Tibial nerve (tissue), 4 donors: ENCODE measurements around the gene PRRG4. TPM values are rescaled to one million over a fixed set of nuclear protein-coding genes. Genes with fewer than 3 reads are reported as not detected.

Experiments used
- DNase-seq, 2 donors: peaks; one replicate each; pipeline ENCODE4 v3.0.0-alpha.2; 2019; ENCODE audit warnings: low spot score in 2 of 2
- H3K27ac ChIP-seq, 4 donors: fragments of 200-600 bp; sonication (generic) in 3 of 4; one replicate each; pipeline ENCODE4 v1.5.1; 2017 to 2019; ENCODE audit warnings: mild to moderate bottlenecking in 1 of 4
- H3K27me3 ChIP-seq, 2 donors: fragments of 200-600 bp; sonication (generic) in 1 of 2; one replicate each; pipeline versions ENCODE4 v1.5.1 to v1.6.0; 2017 to 2019
- H3K36me3 ChIP-seq, 3 donors: fragments of 200-600 bp; sonication (generic); one replicate each; pipeline ENCODE4 v1.5.1; 2018 to 2019
- H3K4me1 ChIP-seq, 4 donors: fragments of 200-600 bp; sonication (generic) in 3 of 4; one replicate each; pipeline ENCODE4 v1.5.1; 2017 to 2019
- H3K4me3 ChIP-seq, 4 donors: fragments of 200-600 bp; sonication (generic) in 3 of 4; one replicate each; pipeline ENCODE4 v1.5.1; 2017 to 2019; ENCODE audit warnings: mild to moderate bottlenecking in 1 of 4, moderate library complexity in 1 of 4
- H3K9me3 ChIP-seq, 4 donors: fragments of 200-600 bp; sonication (generic) in 3 of 4; one replicate each; pipeline ENCODE4 v1.5.1; 2017 to 2019
- EP300 ChIP-seq, 2 donors: sonication (generic); formaldehyde crosslinking; IDR thresholded peaks; one replicate each; pipeline ENCODE4 v1.6.1; 2017; ENCODE audit warnings: antibody characterized with exemption in 2 of 2, mild to moderate bottlenecking in 1 of 2
- POLR2A ChIP-seq, 2 donors: fragments of 450-650 bp; IDR thresholded peaks; one replicate each; pipeline ENCODE4 v1.6.1; 2017; ENCODE audit warnings: antibody characterized with exemption in 2 of 2, mild to moderate bottlenecking in 2 of 2, moderate library complexity in 2 of 2
- WGBS, 2 donors: methylation state at CpG; one replicate each; pipeline ENCODE4 v1.1.5; 2018; 5-methylcytosine and 5-hydroxymethylcytosine counted together
- total RNA-seq, 4 donors: library from RNA; depleted of rRNA; stranded (reverse); fragments of >200 nt; gene quantifications; one replicate each; pipeline ENCODE4 v1.1.0, GENCODE V29; 2016
- TF ChIP-seq, protein P1 (sequence below), 5 experiments: fragments of 200-600 bp in 3 of 5; fragments of 450-650 bp in 2 of 5; sonication (generic) in 3 of 5; IDR thresholded peaks; one replicate each; pipeline ENCODE4 v1.5.1; 2016 to 2019; ENCODE audit warnings: antibody characterized with exemption in 5 of 5, mild to moderate bottlenecking in 3 of 5, moderate library complexity in 2 of 5

Gene PRRG4
- total RNA-seq, 4 donors from 2014 or later = 15.0 to 30.8 (median 28.3) TPM

DNA sequence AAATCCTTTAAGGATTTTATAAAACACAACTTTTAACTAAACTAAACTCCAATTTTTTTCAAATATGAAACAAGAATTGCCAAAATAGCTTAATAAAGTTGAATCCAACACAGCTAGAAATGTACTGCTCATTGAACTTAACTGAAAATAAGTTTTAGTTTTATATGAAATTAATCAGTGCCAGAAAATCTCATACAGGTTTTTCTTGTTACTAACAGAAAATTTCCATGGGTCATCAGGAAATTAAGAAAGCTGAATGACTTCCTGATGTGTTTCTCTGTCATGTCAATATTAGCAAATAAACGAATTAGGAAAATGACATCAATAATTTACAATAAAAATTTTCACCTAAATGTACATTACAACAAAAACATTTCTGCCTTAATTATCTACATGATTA is 38.8 kb upstream of the PRRG4 start:
- Histone ChIP-seq H3K4me1 (peaks cover 0 to 9% (median 0%) of the 10 kb centered on the region in 4 donors), H3K36me3 (no peaks in the 10 kb centered on the region), H3K4me3 (no peak overlapping the region), H3K27me3 (no peaks in the 10 kb centered on the region), H3K27ac (no peak overlapping the region), H3K9me3 (no peaks in the 10 kb centered on the region)
- DNase-seq = no peak
- 62 to 68% methylated on average over 1 of the region's 1 CpG for WGBS, 2 donors
- TF ChIP-seq, protein P1, sequence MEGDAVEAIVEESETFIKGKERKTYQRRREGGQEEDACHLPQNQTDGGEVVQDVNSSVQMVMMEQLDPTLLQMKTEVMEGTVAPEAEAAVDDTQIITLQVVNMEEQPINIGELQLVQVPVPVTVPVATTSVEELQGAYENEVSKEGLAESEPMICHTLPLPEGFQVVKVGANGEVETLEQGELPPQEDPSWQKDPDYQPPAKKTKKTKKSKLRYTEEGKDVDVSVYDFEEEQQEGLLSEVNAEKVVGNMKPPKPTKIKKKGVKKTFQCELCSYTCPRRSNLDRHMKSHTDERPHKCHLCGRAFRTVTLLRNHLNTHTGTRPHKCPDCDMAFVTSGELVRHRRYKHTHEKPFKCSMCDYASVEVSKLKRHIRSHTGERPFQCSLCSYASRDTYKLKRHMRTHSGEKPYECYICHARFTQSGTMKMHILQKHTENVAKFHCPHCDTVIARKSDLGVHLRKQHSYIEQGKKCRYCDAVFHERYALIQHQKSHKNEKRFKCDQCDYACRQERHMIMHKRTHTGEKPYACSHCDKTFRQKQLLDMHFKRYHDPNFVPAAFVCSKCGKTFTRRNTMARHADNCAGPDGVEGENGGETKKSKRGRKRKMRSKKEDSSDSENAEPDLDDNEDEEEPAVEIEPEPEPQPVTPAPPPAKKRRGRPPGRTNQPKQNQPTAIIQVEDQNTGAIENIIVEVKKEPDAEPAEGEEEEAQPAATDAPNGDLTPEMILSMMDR (IDR thresholded peaks at IDR 0.05) = no peak
- TF ChIP-seq EP300 (IDR thresholded peaks at IDR 0.05) (no peak), POLR2A (IDR thresholded peaks at IDR 0.05) (no peak)

DNA sequence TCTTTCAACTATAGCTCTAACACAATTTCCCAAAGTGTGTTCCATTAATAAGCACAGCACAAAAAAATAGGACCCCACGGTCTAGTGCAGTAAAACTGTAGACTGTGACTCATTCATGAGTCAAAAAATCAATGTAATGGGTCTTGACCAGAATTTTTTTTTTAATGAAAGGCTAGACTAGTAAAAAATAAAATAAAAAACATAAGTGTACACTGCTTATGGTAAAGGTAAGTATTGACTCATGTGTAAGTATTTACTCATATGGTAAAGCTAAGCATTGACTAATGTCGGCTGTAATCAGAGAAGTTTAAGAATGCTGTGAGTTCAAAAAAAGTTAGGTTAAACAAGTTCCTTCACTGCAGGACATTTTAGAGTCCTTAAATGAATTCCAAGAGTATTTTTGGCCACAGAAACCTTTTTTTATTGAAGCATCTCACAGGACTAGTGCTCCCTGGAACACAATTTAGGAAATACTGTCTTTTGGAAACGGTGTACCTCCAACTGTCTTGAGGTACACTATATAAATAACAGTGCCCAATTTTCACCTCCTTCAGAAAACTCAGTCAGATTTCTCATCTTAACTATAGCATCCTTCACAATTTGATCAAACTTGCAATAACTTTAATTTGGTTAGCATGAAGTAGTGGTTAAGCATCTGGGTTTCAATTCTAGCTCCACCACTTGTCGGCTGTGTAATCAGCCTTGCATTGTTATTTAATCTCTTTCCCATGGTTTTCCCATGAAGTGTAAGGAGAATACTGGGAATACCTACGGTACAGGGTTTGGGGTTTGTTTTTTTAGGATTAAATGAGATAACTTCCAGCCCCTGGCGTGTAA is 37.4 kb upstream of the PRRG4 start:
- DNase-seq = no peak
- 30% methylated on average over 6 of the region's 6 CpGs for WGBS, 2 donors
- TF ChIP-seq EP300 (IDR thresholded peaks at IDR 0.05) (no peak), POLR2A (IDR thresholded peaks at IDR 0.05) (no peak)
- TF ChIP-seq, protein P1 (IDR thresholded peaks at IDR 0.05) = no peak
- Histone ChIP-seq H3K9me3 (no peaks in the 10 kb centered on the region), H3K4me3 (peak overlapping the region in 2 of 4 donors; percentile 4 to 35), H3K36me3 (no peaks in the 10 kb centered on the region), H3K4me1 (peaks cover 0 to 9% (median 0%) of the 10 kb centered on the region in 4 donors), H3K27ac (no peak overlapping the region), H3K27me3 (no peaks in the 10 kb centered on the region)

DNA sequence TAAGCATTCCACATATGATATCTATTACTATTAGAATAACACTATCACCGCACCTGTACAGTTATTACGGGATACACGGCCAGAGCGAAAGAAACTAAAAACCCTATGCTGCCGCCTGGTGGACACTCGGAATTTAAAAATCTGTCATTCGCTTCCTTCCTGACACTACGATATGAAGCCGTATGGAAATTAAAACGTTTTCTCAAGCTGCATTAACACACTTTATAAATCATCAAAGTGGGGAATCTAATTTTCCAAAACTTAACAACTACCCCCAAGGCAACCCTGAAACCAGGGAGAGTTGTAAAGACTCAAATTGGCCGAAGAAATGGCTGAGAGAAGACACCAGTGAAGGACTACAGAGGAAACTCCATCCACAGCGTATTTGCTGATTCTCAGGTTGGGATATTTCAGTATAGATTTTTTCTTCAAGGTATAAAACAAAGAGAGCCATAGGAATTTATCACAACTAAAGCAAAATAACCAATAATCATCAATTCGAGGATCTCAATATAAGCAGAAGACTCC is 36.7 kb upstream of the PRRG4 start:
- peaks cover 0 to 9% (median 0%) of the 10 kb centered on the region in 4 donors for H3K4me1 ChIP-seq
- DNase-seq = peak; percentile 37 to 60
- no peak overlapping the region for H3K27ac ChIP-seq
- no peaks in the 10 kb centered on the region for H3K27me3 ChIP-seq
- H3K9me3 ChIP-seq = no peaks in the 10 kb centered on the region
- H3K4me3 ChIP-seq = peak overlapping the region in 2 of 4 donors; percentile 4 to 35
- no peaks in the 10 kb centered on the region for H3K36me3 ChIP-seq
- 17 to 20% methylated on average over 13 of the region's 13 CpGs for WGBS, 2 donors
- no peak for TF ChIP-seq EP300 (IDR thresholded peaks at IDR 0.05)
- TF ChIP-seq, protein P1 (IDR thresholded peaks at IDR 0.05) = peak; percentile 54 to 78 (median 68)
- TF ChIP-seq POLR2A (IDR thresholded peaks at IDR 0.05) = no peak

DNA sequence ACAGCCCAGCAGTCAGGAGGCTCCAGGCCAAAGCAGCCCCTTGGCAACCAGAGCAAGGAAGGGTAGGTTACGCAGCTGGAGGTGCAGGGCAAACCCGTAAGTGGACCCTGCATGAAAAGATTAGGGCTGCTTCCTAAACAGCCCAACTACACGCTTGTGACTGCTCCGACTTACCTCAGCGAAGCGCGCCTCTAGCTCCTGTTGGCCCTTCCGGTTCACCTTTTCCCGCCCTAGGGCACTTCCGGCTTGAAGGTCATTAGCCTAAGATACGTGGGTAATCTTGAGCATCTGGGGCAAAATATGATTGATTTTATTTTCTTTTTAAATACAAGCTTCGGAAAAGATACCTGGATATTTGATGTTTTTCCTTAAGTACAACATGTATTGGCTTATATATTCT is 35.3 kb upstream of the PRRG4 start, which contains the start of gene CCDC73:
Gene CCDC73, minus strand, starts transcription at position 224 of the 400 bp plus-strand sequence. CDS start 34,419 bp downstream, outside the sequence.
- no peaks in the 10 kb centered on the region for H3K27me3 ChIP-seq
- peaks cover 0 to 9% (median 0%) of the 10 kb centered on the region in 4 donors for H3K4me1 ChIP-seq
- H3K36me3 ChIP-seq = no peaks in the 10 kb centered on the region
- H3K9me3 ChIP-seq = no peaks in the 10 kb centered on the region
- H3K4me3 ChIP-seq = no peak within 1 kb of the TSS
- TF ChIP-seq EP300 (IDR thresholded peaks at IDR 0.05) (no peak), POLR2A (IDR thresholded peaks at IDR 0.05) (no peak)
- TF ChIP-seq, protein P1 (IDR thresholded peaks at IDR 0.05) = no peak
- no peak within 1 kb of the TSS for H3K27ac ChIP-seq
- WGBS, 2 donors = 95% methylated on average over 12 of the region's 12 CpGs
- no peak for DNase-seq

DNA sequence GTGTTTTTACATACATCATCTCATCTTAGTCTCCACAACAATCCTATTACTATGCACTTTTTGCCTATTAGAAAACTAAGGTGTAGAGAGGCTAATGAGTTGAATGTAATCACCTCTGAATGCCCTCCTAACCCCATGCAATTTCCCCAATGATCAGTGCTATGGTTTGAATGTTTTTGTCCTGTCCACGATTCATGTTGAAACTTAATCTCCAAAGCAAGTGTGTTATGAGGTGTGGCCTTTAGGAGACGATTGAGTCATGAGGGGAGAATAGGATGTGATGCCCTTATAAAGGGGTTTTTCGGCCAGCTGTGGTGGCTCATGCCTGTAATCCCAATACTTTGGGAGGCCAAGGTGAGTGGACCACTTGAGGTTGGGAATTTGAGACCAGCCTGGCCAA is 33.3 kb upstream of the PRRG4 start:
- Histone ChIP-seq H3K27ac (no peak overlapping the region), H3K27me3 (no peaks in the 10 kb centered on the region), H3K36me3 (no peaks in the 10 kb centered on the region), H3K4me1 (peaks cover 0 to 9% (median 0%) of the 10 kb centered on the region in 4 donors), H3K9me3 (no peaks in the 10 kb centered on the region), H3K4me3 (no peak overlapping the region)
- WGBS, 2 donors = 76 to 85% methylated on average over 3 of the region's 3 CpGs
- DNase-seq = no peak
- no peak for TF ChIP-seq EP300 (IDR thresholded peaks at IDR 0.05)
- no peak for TF ChIP-seq POLR2A (IDR thresholded peaks at IDR 0.05)
- TF ChIP-seq, protein P1 (IDR thresholded peaks at IDR 0.05) = no peak
